Heart right ventricle (tissue), 16 donors: ENCODE data around the gene CFI. TPM values are rescaled to one million over a fixed set of nuclear protein-coding genes. Genes with fewer than 3 reads are reported as not detected.

Source experiments
- ATAC-seq, 8 donors: fragments of 200-7000 bp; cut with Tn5 transposase; one replicate each; pipeline ENCODE4 v1.9.1; 2020; ENCODE audit warnings: mild to moderate bottlenecking in 8 of 8, moderate library complexity in 8 of 8, moderate number of reproducible peaks in 1 of 8
- DNase-seq, 2 donors: peaks; one replicate each; pipeline ENCODE4 v3.0.0-alpha.2; 2020
- H3K27ac ChIP-seq, 10 donors: fragments of 200-600 bp; sonication (generic) in 2 of 10; one replicate each; pipeline versions ENCODE4 v1.5.0 to v1.8.0; 2020 to 2022; ENCODE audit warnings: mild to moderate bottlenecking in 3 of 10
- H3K27me3 ChIP-seq, 7 donors: fragments of 200-600 bp; one replicate each; pipeline ENCODE4 v1.8.0; 2021 to 2022; ENCODE audit warnings: mild to moderate bottlenecking in 2 of 7
- H3K36me3 ChIP-seq, 9 donors: fragments of 200-600 bp; sonication (generic) in 1 of 9; one replicate each; pipeline versions ENCODE4 v1.5.0 to v1.8.0; 2020 to 2022; ENCODE audit warnings: mild to moderate bottlenecking in 2 of 9
- H3K4me1 ChIP-seq, 9 donors: fragments of 200-600 bp; sonication (generic) in 1 of 9; one replicate each; pipeline versions ENCODE4 v1.5.0 to v1.8.0; 2020 to 2022; ENCODE audit warnings: mild to moderate bottlenecking in 4 of 9
- H3K4me3 ChIP-seq, 10 donors: fragments of 200-600 bp; sonication (generic) in 2 of 10; one replicate each; pipeline versions ENCODE4 v1.5.0 to v1.8.0; 2020 to 2022; ENCODE audit warnings: mild to moderate bottlenecking in 7 of 10, moderate library complexity in 2 of 10
- H3K9me3 ChIP-seq, 11 donors: fragments of 200-600 bp in 10 of 11; sonication (generic) in 2 of 11; one replicate each; pipeline versions ENCODE4 v1.5.0 to v1.8.0; 2013 to 2022; ENCODE audit warnings: mild to moderate bottlenecking in 2 of 11, control low read depth in 1 of 11, moderate library complexity in 1 of 11
- CTCF ChIP-seq, 9 donors: fragments of 200-600 bp; sonication (generic) in 2 of 9; IDR thresholded peaks; one replicate each; pipeline versions ENCODE4 v1.5.0 to v1.8.0; 2021 to 2022; ENCODE audit warnings: antibody characterized with exemption in 9 of 9, mild to moderate bottlenecking in 5 of 9, moderate library complexity in 1 of 9
- WGBS, 2 donors: extraction: QIAGEN DNeasy Blood & Tissue Kit; methylation state at CpG; one replicate each; pipeline ENCODE4 v1.1.7; 2013; ENCODE audit warnings: inconsistent platforms in 1 of 2; 5-methylcytosine and 5-hydroxymethylcytosine counted together
- intact Hi-C, 10 donors: fragments of 100-400 bp; cut with DNase I; formaldehyde crosslinking; loops; one replicate each; pipeline versions ENCODE4 v1.11.1 to v1.14.2; 2022
- polyA plus RNA-seq, 2 donors: library from polyadenylated mRNA; stranded (reverse); fragments of 200-250 nt; gene quantifications; one replicate each; pipeline ENCODE4 v1.2.3, GENCODE V29; 2013
- total RNA-seq, 10 donors: library from RNA; stranded (reverse); fragmentation: NEBNext Ultra II Directional in 3 of 10; extraction: Animal tissue kit (Norgen Biotek cat#: 25700) in 3 of 10; gene quantifications; one replicate each; pipeline versions ENCODE4 v1.2.1 to v1.2.4, GENCODE V29; 2021 to 2023
- donor health status: Arrhythmogenic right ventricular cardiomyopathy.
- donor health status: ischemic (EF 13 %, LVEDD 7.1; RV severe dilation, severe dysfunction).
- donor health status: healthy with polysubstance abuse.
- donor health status: DM: no; HTN: yes; CAD: no.
- donor health status: DM: no; HTN: no; CAD: no.
- donor health status: ischemic (EF 25% LVEDD 6.9; RV normal size, moderate dysfunction).
- donor health status: ischemic (EF 25% LVEDD 5.7; RV mildly dilated, moderate dysfunction).
- donor health status: healthy.
- donor health status: DM: yes; HTN: yes; CAD: no.
- donor health status: Ischemic cardiomyopathy.
- donor health status: ischemic (EF 35%, LVEDD 5.7; RV mildly dilated, moderate dysfunction).
- donor health status: nonischemic (EF 11% LVEDD 7.7; RV severe dilation, severe dysfunction).
- donor health status: DM: yes; HTN: yes; CAD: no.
- donor health status: PGD.
- donor health status: ischemic (EF 29% LVEDD 5.4; RV normal size, mild dysfunction).
- donor health status: nonischemic (EF 23%, LVEDD 6.1; RV moderate dilation, normal function).

CFI gene
- total and polyA plus RNA-seq, 12 donors: 5.2 to 16.6 (median 10.5) TPM

DNA sequence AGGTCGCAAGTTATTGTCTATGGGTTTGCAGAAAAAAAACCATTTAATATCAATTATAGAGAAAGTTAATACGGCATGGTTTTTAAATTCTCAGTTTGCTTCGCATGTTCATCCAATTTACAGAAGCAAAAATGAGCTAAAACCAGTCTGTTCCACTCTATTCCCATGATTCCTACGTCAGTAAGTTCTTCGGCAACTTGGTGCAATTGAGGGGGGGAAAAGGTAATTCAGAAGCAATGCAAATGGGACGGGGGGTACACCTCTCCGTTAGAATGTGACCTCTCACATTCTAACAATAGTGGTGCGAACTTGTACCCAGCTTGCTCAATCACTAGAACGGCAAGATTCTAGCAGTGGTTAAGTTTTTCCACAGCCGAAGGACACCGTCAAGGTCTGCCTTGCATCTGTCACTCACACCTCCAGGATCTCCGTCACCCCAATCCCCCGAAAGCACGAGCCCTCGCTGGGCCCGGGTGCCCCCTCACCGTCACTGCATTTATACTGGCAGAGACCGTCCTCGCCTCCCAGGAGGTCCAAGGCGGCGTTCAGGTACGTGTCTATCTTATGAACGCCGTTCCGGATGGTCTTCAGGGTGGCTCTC is 72.6 kb downstream of the CFI start:
- peak overlapping the region in 9 of 10 donors; percentile 70 to 92 (median 83) for H3K27ac ChIP-seq

GRCh38 chr4:109728385-109728784 is 73.4 kb downstream of the CFI start:
- Histone ChIP-seq H3K27me3 (no peaks in the 10 kb centered on the region), H3K36me3 (peaks cover 0 to 4% (median 0%) of the 10 kb centered on the region in 9 donors), H3K4me1 (peaks cover 0 to 24% (median 14%) of the 10 kb centered on the region in 9 donors), H3K27ac (no peak overlapping the region), H3K9me3 (no peaks in the 10 kb centered on the region), H3K4me3 (peak overlapping the region in 5 of 10 donors; percentile 72 to 100 (median 97))
- intact Hi-C loops: loop anchor here in 1 of 10 donors (10.0 kb wide), 1 partner anchor 294 kb away; the partner anchor contains the start of gene SEC24B
- no peak for TF ChIP-seq CTCF (IDR thresholded peaks at IDR 0.05)
- 84 to 87% methylated on average over 6 of the region's 6 CpGs for WGBS, 2 donors
- ATAC-seq: no peak
- DNase-seq: no peak

More for the DNA sequence above, 72.6 kb downstream of the CFI start:
- peaks cover 0 to 24% (median 14%) of the 10 kb centered on the region in 9 donors for H3K4me1 ChIP-seq
- no peaks in the 10 kb centered on the region for H3K27me3 ChIP-seq
- no peak for TF ChIP-seq CTCF (IDR thresholded peaks at IDR 0.05)
- WGBS, 2 donors: 2 to 3% methylated on average over 25 of the region's 25 CpGs
- H3K4me3 ChIP-seq: peak overlapping the region; percentile 72 to 100 (median 92)
- no peaks in the 10 kb centered on the region for H3K9me3 ChIP-seq
- DNase-seq: peak in 1 of 2 donors; percentile 4
- peak in 7 of 8 donors; percentile 13 to 54 (median 18) for ATAC-seq
- peaks cover 0 to 4% (median 0%) of the 10 kb centered on the region in 9 donors for H3K36me3 ChIP-seq
- intact Hi-C loops: loop anchor here in 1 of 10 donors (10.0 kb wide), 1 partner anchor 294 kb away; the partner anchor contains the start of gene SEC24B

DNA sequence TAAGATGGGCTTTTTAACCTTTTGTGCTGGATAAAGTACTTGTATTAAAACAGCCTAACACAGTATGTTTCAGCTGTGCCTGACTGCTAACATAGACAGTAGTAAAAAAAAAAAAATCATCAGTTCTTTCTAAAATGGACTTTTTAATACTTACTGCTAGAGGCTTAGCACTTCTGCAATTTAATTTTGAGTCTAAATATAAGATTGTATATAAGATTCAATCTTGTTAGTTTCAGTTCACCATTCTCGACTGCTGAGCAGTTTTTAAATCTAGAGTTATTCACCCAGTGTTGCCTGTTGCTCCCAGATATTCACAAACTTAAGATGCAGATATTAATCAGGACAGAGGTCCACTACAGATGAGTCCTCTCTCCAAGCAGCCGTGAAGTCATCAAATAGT is 78.7 kb downstream of the CFI start:
- TF ChIP-seq CTCF (IDR thresholded peaks at IDR 0.05): no peak
- DNase-seq (no peak), ATAC-seq (no peak)
- Histone ChIP-seq H3K9me3 (no peaks in the 10 kb centered on the region), H3K4me1 (peaks cover 0 to 3% (median 2%) of the 10 kb centered on the region in 9 donors), H3K27ac (no peak overlapping the region), H3K36me3 (peaks cover 0 to 4% (median 0%) of the 10 kb centered on the region in 9 donors), H3K4me3 (no peak overlapping the region), H3K27me3 (no peaks in the 10 kb centered on the region)
- 93 to 97% methylated on average over 2 of the region's 2 CpGs for whole genome bisulfite sequencing, 2 donors
- intact Hi-C loops: loop anchor here in 2 of 10 donors (5.0 to 10.0 kb wide), 2 partner anchors 288 to 886 kb away; partner anchors contain the start of gene SEC24B (in 1 of the 2)

DNA sequence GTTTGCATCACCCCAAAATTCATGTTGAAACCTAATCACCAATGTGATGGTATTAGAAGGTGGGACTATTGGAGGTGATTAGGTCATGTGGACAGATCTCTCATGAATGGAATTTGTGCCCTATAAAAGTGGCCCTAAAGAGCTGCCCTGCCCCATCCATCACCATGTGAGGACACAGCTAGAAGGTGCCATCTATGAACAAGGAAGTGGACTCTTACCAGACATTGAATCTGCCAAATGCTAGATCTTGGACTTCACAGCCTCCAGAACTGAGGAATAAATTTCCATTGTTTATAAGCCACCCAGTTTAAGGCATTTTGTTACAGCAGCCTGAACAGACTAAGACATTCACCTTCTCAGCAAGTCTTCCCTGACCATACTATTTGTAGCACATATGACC is 79.4 kb downstream of the CFI start:
- ATAC-seq (no peak), DNase-seq (no peak)
- H3K27ac ChIP-seq: no peak overlapping the region
- no peak overlapping the region for H3K4me3 ChIP-seq
- no peaks in the 10 kb centered on the region for H3K9me3 ChIP-seq
- peaks cover 0 to 4% (median 2%) of the 10 kb centered on the region in 9 donors for H3K36me3 ChIP-seq
- no peaks in the 10 kb centered on the region for H3K4me1 ChIP-seq
- no peaks in the 10 kb centered on the region for H3K27me3 ChIP-seq
- TF ChIP-seq CTCF (IDR thresholded peaks at IDR 0.05): no peak
- intact Hi-C loops: loop anchor here in 2 of 10 donors (5.0 to 10.0 kb wide), 2 partner anchors 288 to 885 kb away; partner anchors contain the start of gene SEC24B (in 1 of the 2)
